GM12878 (cell line): ENCODE results near the gene WNK1. TPM values are rescaled to one million over a fixed set of nuclear protein-coding genes. Genes with fewer than 3 reads are reported as not detected.

Experiments
- ATAC-seq: fragments of 200-7000 bp; cut with Tn5 transposase; 3 replicates; pipeline ENCODE4 v1.9.1; 2020; ENCODE audit warnings: mild to moderate bottlenecking, moderate library complexity
- BruUV-seq: library from RNA; stranded (reverse); fragments of 400-500 nt; replicated peaks from 2 replicates; lab custom pipeline; 2021; lab: Mats Ljungman, UMichigan
- CTCF ChIA-PET: fragments of 300-600 bp; sonication (Branson Sonifier 250); formaldehyde crosslinking; extraction: SDS; loops from one replicate; lab custom pipeline; 2021; ENCODE audit warnings: inconsistent platforms; lab: Yijun Ruan, JAX
- POLR2A ChIA-PET: fragments of 350-600 bp; formaldehyde crosslinking; extraction: SDS; loops from one replicate; lab custom pipeline; 2021; ENCODE audit warnings: inconsistent platforms; lab: Charles Lee
- RAD21 ChIA-PET: fragments of 300-600 bp; sonication (Branson Sonifier 250); formaldehyde crosslinking; loops from one replicate; lab custom pipeline; 2023; ENCODE audit warnings: antibody characterized with exemption; ENCODE audit not compliant: unreplicated experiment; lab: Charles Lee
- SMC1A ChIA-PET: fragments of 300-600 bp; sonication (Branson Sonifier 250); formaldehyde crosslinking; loops from one replicate; lab custom pipeline; 2023; ENCODE audit not compliant: unreplicated experiment, uncharacterized antibody; lab: Charles Lee
- DNase-seq: peaks from one replicate; pipeline ENCODE4 v3.0.0-alpha.2; 2011; ENCODE audit warnings: low read depth, low spot score
- FAIRE-seq: peaks from 3 replicates; lab custom pipeline; 2011; peaks lifted over from hg19 to GRCh38; lab: Jason Lieb, UNC
- H2AFZ ChIP-seq: 2 replicates; pipeline ENCODE4 v1.6.0; 2011; ENCODE audit warnings: low read depth, low read length, control low read depth; ENCODE audit not compliant: control insufficient read depth
- H3K27ac ChIP-seq: 2 replicates; pipeline ENCODE4 v1.5.1; 2011; ENCODE audit warnings: control low read depth; ENCODE audit not compliant: control insufficient read depth, insufficient read depth
- H3K27me3 ChIP-seq, 2 experiments: replicated peaks in 1 of 2; 2 replicates each; pipeline versions ENCODE4 v1.6.0 to v1.6.1; 2011; ENCODE audit warnings: low read length in 1 of 2; ENCODE audit not compliant: control insufficient read depth in 2 of 2, insufficient read depth in 2 of 2
- H3K36me3 ChIP-seq, 2 experiments: 2 replicates each; pipeline ENCODE4 v1.5.1; 2011; ENCODE audit warnings: low read length in 1 of 2; ENCODE audit not compliant: control insufficient read depth in 2 of 2, insufficient read depth in 2 of 2
- H3K4me1 ChIP-seq: 2 replicates; pipeline ENCODE4 v1.6.1; 2011; ENCODE audit warnings: mild to moderate bottlenecking, low read length, moderate library complexity, mixed read lengths; ENCODE audit not compliant: control insufficient read depth, insufficient read depth
- H3K4me2 ChIP-seq: 2 replicates; pipeline ENCODE4 v1.6.0; 2011; ENCODE audit warnings: control low read depth; ENCODE audit not compliant: control insufficient read depth, insufficient read depth
- H3K4me3 ChIP-seq: fragments of 200-600 bp; sonication (generic); 2 replicates; pipeline ENCODE4 v1.5.1; 2016
- H3K79me2 ChIP-seq: 2 replicates; pipeline ENCODE4 v1.6.0; 2011; ENCODE audit warnings: low read length; ENCODE audit not compliant: control insufficient read depth, insufficient read depth
- H3K9ac ChIP-seq: 2 replicates; pipeline ENCODE4 v1.8.0; 2011; ENCODE audit warnings: low read length, control low read depth, mixed read lengths; ENCODE audit not compliant: control insufficient read depth, insufficient read depth
- H3K9me3 ChIP-seq: replicated peaks from 3 replicates; pipeline ENCODE4 v1.5.1; 2011; ENCODE audit warnings: mild to moderate bottlenecking, low read length; ENCODE audit not compliant: control insufficient read depth, insufficient read depth
- H4K20me1 ChIP-seq: 2 replicates; pipeline ENCODE4 v1.6.0; 2011; ENCODE audit not compliant: control insufficient read depth, insufficient read depth
- EED ChIP-seq: sonication (generic); IDR thresholded peaks from 2 replicates; pipeline ENCODE4 v1.6.1; 2016; ENCODE audit warnings: antibody characterized with exemption, low read depth
- GATAD2B ChIP-seq: fragments of 450-650 bp; conservative IDR thresholded peaks from 2 replicates; pipeline ENCODE4 v1.6.1; 2017; ENCODE audit warnings: low read depth, mild to moderate bottlenecking, moderate library complexity
- MEF2B ChIP-seq: fragments of 450-650 bp; IDR thresholded peaks from 2 replicates; pipeline ENCODE4 v1.6.1; 2018; ENCODE audit warnings: mild to moderate bottlenecking, moderate library complexity; ENCODE audit not compliant: partially characterized antibody, poor library complexity, severe bottlenecking
- NFYB ChIP-seq: IDR thresholded peaks from 2 replicates; pipeline ENCODE4 v1.6.1; 2011; ENCODE audit warnings: low read depth, mild to moderate bottlenecking, low read length, improper control_type of control experiment, moderate library complexity; ENCODE audit not compliant: insufficient read depth
- NR2F1 ChIP-seq: fragments of 450-650 bp; conservative IDR thresholded peaks from 2 replicates; pipeline ENCODE4 v1.6.1; 2017; ENCODE audit warnings: mild to moderate bottlenecking
- POLR2A ChIP-seq: IDR thresholded peaks from 2 replicates; pipeline ENCODE4 v1.6.1; 2011; ENCODE audit warnings: low read depth, mild to moderate bottlenecking, low read length
- RAD51 ChIP-seq: fragments of 450-650 bp; IDR thresholded peaks from 2 replicates; pipeline ENCODE4 v1.6.1; 2016; ENCODE audit warnings: moderate library complexity, mild to moderate bottlenecking, inconsistent platforms
- RB1 ChIP-seq: fragments of 450-650 bp; formaldehyde crosslinking; IDR thresholded peaks from 2 replicates; pipeline ENCODE4 v1.6.1; 2017; ENCODE audit warnings: mild to moderate bottlenecking, borderline replicate concordance
- SPI1 ChIP-seq: IDR thresholded peaks from 2 replicates; pipeline ENCODE4 v1.6.1; 2011; ENCODE audit warnings: low read depth, mild to moderate bottlenecking, low read length, moderate library complexity, borderline replicate concordance; ENCODE audit not compliant: insufficient read depth
- TAF1 ChIP-seq: IDR thresholded peaks from 2 replicates; pipeline ENCODE4 v1.6.1; 2011; ENCODE audit warnings: mild to moderate bottlenecking, low read depth, low read length, borderline replicate concordance
- TCF12 ChIP-seq: IDR thresholded peaks from 2 replicates; pipeline ENCODE4 v1.6.1; 2011; ENCODE audit warnings: low read depth, mild to moderate bottlenecking, low read length
- WGBS: methylation state at CpG from one replicate; pipeline ENCODE4 v1.1.6; 2016; ENCODE audit warnings: low lambda C conversion rate; ENCODE audit not compliant: insufficient replicate concordance, insufficient coverage; ENCODE audit errors: missing lambda C conversion rate; 5-methylcytosine and 5-hydroxymethylcytosine counted together
- in situ Hi-C: fragments of 300-500 bp; cut with MboI; formaldehyde crosslinking; loops from 9 replicates; pipeline ENCODE4 v1.14.3; 2018; ENCODE audit warnings: mixed read lengths
- intact Hi-C: fragments of 100-400 bp; cut with micrococcal nuclease; formaldehyde crosslinking; loops from one replicate; pipeline ENCODE4 v1.14.2; 2022; ENCODE audit not compliant: unreplicated experiment
- polyA plus RNA-seq, 11 experiments: library from polyadenylated mRNA; depleted of rRNA in 4 of 11; unstranded in 6 of 11; stranded (reverse) in 5 of 11; fragments of >200 nt; fragmentation: Nextera tagmentation in 4 of 11; fragmentation: Illumina TruSeq in 1 of 11; extraction: Ambion mirVana in 4 of 11; extraction: Trizol in 1 of 11; gene quantifications; 1 replicate in 1 of 11; 2 replicates in 10 of 11; pipeline versions ENCODE4 v1.2.1 to v1.2.3, GENCODE V29; 2011 to 2016; ENCODE audit warnings: inconsistent platforms in 2 of 11, missing spikeins in 2 of 11, low read depth in 1 of 11
- total RNA-seq, 4 experiments: library from RNA; depleted of rRNA in 3 of 4; stranded (reverse); fragments of >200 nt in 3 of 4; fragmentation: Illumina TruSeq in 1 of 4; extraction: Trizol in 1 of 4; gene quantifications; 2 replicates each; pipeline versions ENCODE4 v1.2.1 to v1.2.3, GENCODE V29; 2013 to 2021
- TF ChIP-seq, protein P1 (sequence below): IDR thresholded peaks from 2 replicates; pipeline ENCODE4 v1.6.1; 2012; ENCODE audit warnings: mild to moderate bottlenecking, low read depth, low read length
- TF ChIP-seq, protein P2 (sequence below): IDR thresholded peaks from 2 replicates; pipeline ENCODE4 v1.6.1; 2012; ENCODE audit warnings: low read length, inconsistent platforms
- TF ChIP-seq, protein P3 (sequence below): fragments of 450-650 bp; IDR thresholded peaks from 2 replicates; pipeline ENCODE4 v1.6.1; 2017; ENCODE audit warnings: borderline replicate concordance

Gene WNK1
- total and polyA plus RNA-seq, 10 of the 15 experiments (the other 5 are each of a cell fraction or from before 2014, with no cell fraction given), result 9.6 to 151 (median 86.6) TPM

DNA sequence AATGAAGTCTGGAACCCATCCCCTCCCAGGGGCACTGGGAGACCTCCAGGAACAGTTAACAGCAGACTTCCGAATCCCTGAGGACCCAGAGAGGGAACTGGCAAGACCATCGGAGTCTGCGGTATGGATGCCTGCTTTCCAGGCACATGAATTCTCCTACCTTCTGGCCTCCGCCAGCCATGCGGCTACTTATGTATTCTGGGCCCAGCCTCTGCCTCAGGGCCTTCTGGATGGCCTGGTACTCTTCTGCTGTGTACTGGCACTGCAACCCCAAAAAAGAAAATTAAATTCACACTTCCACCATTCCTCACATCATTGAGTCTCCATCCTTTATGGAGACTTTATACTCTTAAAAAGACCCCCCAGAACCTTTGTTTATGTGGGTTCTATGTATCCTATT is 178.7 kb downstream of the WNK1 start:
- no peak for TF ChIP-seq POLR2A
- no peak for TF ChIP-seq RAD51
- TF ChIP-seq, protein P1, sequence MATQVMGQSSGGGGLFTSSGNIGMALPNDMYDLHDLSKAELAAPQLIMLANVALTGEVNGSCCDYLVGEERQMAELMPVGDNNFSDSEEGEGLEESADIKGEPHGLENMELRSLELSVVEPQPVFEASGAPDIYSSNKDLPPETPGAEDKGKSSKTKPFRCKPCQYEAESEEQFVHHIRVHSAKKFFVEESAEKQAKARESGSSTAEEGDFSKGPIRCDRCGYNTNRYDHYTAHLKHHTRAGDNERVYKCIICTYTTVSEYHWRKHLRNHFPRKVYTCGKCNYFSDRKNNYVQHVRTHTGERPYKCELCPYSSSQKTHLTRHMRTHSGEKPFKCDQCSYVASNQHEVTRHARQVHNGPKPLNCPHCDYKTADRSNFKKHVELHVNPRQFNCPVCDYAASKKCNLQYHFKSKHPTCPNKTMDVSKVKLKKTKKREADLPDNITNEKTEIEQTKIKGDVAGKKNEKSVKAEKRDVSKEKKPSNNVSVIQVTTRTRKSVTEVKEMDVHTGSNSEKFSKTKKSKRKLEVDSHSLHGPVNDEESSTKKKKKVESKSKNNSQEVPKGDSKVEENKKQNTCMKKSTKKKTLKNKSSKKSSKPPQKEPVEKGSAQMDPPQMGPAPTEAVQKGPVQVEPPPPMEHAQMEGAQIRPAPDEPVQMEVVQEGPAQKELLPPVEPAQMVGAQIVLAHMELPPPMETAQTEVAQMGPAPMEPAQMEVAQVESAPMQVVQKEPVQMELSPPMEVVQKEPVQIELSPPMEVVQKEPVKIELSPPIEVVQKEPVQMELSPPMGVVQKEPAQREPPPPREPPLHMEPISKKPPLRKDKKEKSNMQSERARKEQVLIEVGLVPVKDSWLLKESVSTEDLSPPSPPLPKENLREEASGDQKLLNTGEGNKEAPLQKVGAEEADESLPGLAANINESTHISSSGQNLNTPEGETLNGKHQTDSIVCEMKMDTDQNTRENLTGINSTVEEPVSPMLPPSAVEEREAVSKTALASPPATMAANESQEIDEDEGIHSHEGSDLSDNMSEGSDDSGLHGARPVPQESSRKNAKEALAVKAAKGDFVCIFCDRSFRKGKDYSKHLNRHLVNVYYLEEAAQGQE, result no peak
- TF ChIP-seq, protein P2, sequence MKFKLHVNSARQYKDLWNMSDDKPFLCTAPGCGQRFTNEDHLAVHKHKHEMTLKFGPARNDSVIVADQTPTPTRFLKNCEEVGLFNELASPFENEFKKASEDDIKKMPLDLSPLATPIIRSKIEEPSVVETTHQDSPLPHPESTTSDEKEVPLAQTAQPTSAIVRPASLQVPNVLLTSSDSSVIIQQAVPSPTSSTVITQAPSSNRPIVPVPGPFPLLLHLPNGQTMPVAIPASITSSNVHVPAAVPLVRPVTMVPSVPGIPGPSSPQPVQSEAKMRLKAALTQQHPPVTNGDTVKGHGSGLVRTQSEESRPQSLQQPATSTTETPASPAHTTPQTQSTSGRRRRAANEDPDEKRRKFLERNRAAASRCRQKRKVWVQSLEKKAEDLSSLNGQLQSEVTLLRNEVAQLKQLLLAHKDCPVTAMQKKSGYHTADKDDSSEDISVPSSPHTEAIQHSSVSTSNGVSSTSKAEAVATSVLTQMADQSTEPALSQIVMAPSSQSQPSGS, result no peak
- TF ChIP-seq TCF12, result no peak
- no peak for TF ChIP-seq SPI1
- TF ChIP-seq, protein P3, sequence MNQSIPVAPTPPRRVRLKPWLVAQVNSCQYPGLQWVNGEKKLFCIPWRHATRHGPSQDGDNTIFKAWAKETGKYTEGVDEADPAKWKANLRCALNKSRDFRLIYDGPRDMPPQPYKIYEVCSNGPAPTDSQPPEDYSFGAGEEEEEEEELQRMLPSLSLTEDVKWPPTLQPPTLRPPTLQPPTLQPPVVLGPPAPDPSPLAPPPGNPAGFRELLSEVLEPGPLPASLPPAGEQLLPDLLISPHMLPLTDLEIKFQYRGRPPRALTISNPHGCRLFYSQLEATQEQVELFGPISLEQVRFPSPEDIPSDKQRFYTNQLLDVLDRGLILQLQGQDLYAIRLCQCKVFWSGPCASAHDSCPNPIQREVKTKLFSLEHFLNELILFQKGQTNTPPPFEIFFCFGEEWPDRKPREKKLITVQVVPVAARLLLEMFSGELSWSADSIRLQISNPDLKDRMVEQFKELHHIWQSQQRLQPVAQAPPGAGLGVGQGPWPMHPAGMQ, result no peak
- no peak for TF ChIP-seq NFYB
- TF ChIP-seq TAF1, result no peak
- TF ChIP-seq NR2F1, result no peak
- TF ChIP-seq MEF2B, result no peak
- TF ChIP-seq GATAD2B, result no peak
- TF ChIP-seq EED, result no peak
- no peak for TF ChIP-seq RB1
- TF ChIP-seq, all 136 proteins: peak for 0
- ATAC-seq, result no peak
- SMC1A ChIA-PET, result no interaction called here
- Histone ChIP-seq H2AFZ (no peak overlapping the region), H3K4me3 (no peak overlapping the region), H3K4me1 (no peaks in the 10 kb centered on the region), H3K9me3 (no peaks in the 10 kb centered on the region), H3K79me2 (no peaks in the 10 kb centered on the region), H3K36me3 (peaks cover 8 to 12% of the 10 kb centered on the region in 2 experiments), H4K20me1 (no peaks in the 10 kb centered on the region), H3K27ac (no peak overlapping the region), H3K4me2 (no peak overlapping the region), H3K27me3 (no peaks in the 10 kb centered on the region), H3K9ac (no peak overlapping the region)
- BruUV-seq, result no TSS peak
- DNase-seq, result no peak
- RAD21 ChIA-PET, result no interaction called here
- POLR2A ChIA-PET, result no interaction called here
- CTCF ChIA-PET, result no interaction called here
- in situ Hi-C loops, result no loop called here
- no peak for FAIRE-seq
- intact Hi-C loops, result no loop called here
- WGBS, result 99% methylated on average over 5 of the region's 5 CpGs
